H9 (cell line): Measurements from ENCODE around the gene SLC4A1. TPM values are rescaled to one million over a fixed set of nuclear protein-coding genes. Genes with fewer than 3 reads are reported as not detected.
A peak's percentile ranks its signal among the peaks of the same experiment; 100 is the strongest.

Experiments used
- DNase-seq: peaks from one replicate; pipeline ENCODE4 v3.0.0-alpha.2; 2017
- H2AFZ ChIP-seq: one replicate; pipeline ENCODE4 v1.6.1; 2013; ENCODE audit warnings: mild to moderate bottlenecking, low read length, control low read depth, moderate library complexity
- H2AK5ac ChIP-seq: 2 replicates; pipeline ENCODE4 v1.6.1; 2013; ENCODE audit warnings: low read length, control low read depth, mixed read lengths; ENCODE audit not compliant: insufficient read length
- H2BK120ac ChIP-seq: one replicate; pipeline ENCODE4 v1.6.1; 2013; ENCODE audit warnings: low read depth, mild to moderate bottlenecking, low read length, control low read depth, inconsistent platforms; ENCODE audit not compliant: poor library complexity, severe bottlenecking
- H2BK12ac ChIP-seq: 2 replicates; pipeline ENCODE4 v1.6.1; 2013; ENCODE audit warnings: low read length, control low read depth, mixed read lengths, low read depth; ENCODE audit not compliant: insufficient read length
- H2BK15ac ChIP-seq: 2 replicates; pipeline ENCODE4 v1.6.1; 2013; ENCODE audit warnings: low read depth, low read length, control low read depth
- H2BK20ac ChIP-seq: one replicate; pipeline ENCODE4 v1.6.1; 2013; ENCODE audit warnings: low read depth, mild to moderate bottlenecking, low read length, control low read depth, inconsistent platforms; ENCODE audit not compliant: poor library complexity, severe bottlenecking
- H2BK5ac ChIP-seq: 2 replicates; pipeline ENCODE4 v1.6.1; 2013; ENCODE audit warnings: low read length, control low read depth, mixed read lengths; ENCODE audit not compliant: insufficient read length
- H3K14ac ChIP-seq: 2 replicates; pipeline ENCODE4 v1.6.1; 2013; ENCODE audit warnings: low read length, control low read depth; ENCODE audit not compliant: insufficient read depth
- H3K18ac ChIP-seq: 2 replicates; pipeline ENCODE4 v1.6.1; 2013; ENCODE audit warnings: low read depth, mild to moderate bottlenecking, mixed read lengths, low read length, control low read depth; ENCODE audit not compliant: insufficient read length
- H3K23ac ChIP-seq: 2 replicates; pipeline ENCODE4 v1.6.1; 2013; ENCODE audit warnings: low read length, control low read depth, mixed read lengths, low read depth; ENCODE audit not compliant: insufficient read length
- H3K23me2 ChIP-seq: 2 replicates; pipeline ENCODE4 v1.6.1; 2013; ENCODE audit warnings: low read depth, mild to moderate bottlenecking, mixed read lengths, low read length, control low read depth; ENCODE audit not compliant: insufficient read length, poor library complexity, severe bottlenecking
- H3K27ac ChIP-seq: 2 replicates; pipeline ENCODE4 v1.5.1; 2013; ENCODE audit warnings: low read length, control low read depth, mixed read lengths, low read depth; ENCODE audit not compliant: insufficient read length
- H3K27me3 ChIP-seq: 2 replicates; pipeline ENCODE4 v1.6.1; 2013; ENCODE audit warnings: low read length, control low read depth, inconsistent platforms; ENCODE audit not compliant: insufficient read depth
- H3K4ac ChIP-seq: 2 replicates; pipeline ENCODE4 v1.6.1; 2013; ENCODE audit warnings: low read depth, mild to moderate bottlenecking, control low read depth, inconsistent platforms, low read length, moderate library complexity
- H3K4me1 ChIP-seq: 2 replicates; pipeline ENCODE4 v1.6.1; 2013; ENCODE audit warnings: low read length, control low read depth, inconsistent platforms; ENCODE audit not compliant: insufficient read depth
- H3K4me2 ChIP-seq: 2 replicates; pipeline ENCODE4 v1.6.1; 2013; ENCODE audit warnings: low read length, control low read depth, mixed read lengths; ENCODE audit not compliant: insufficient read length, insufficient read depth
- H3K56ac ChIP-seq: 2 replicates; pipeline ENCODE4 v1.6.1; 2013; ENCODE audit warnings: low read depth, mild to moderate bottlenecking, mixed read lengths, low read length, control low read depth; ENCODE audit not compliant: insufficient read length
- H3K79me1 ChIP-seq: 2 replicates; pipeline ENCODE4 v1.6.1; 2013; ENCODE audit warnings: low read depth, mild to moderate bottlenecking, moderate library complexity, low read length, control low read depth, inconsistent platforms; ENCODE audit not compliant: insufficient read depth, poor library complexity, severe bottlenecking
- H3K79me2 ChIP-seq: 2 replicates; pipeline ENCODE4 v1.6.1; 2013; ENCODE audit warnings: low read length, control low read depth, inconsistent platforms; ENCODE audit not compliant: insufficient read depth
- H3K9ac ChIP-seq: 2 replicates; pipeline ENCODE4 v1.6.1; 2013; ENCODE audit warnings: low read length, control low read depth, mixed read lengths; ENCODE audit not compliant: insufficient read length; ENCODE audit errors: extremely low read depth
- H3K9me3 ChIP-seq: one replicate; pipeline ENCODE4 v1.6.1; 2013; ENCODE audit warnings: low read depth, low read length, inconsistent platforms; ENCODE audit not compliant: control insufficient read depth
- H3T11ph ChIP-seq: one replicate; pipeline ENCODE4 v1.6.1; 2013; ENCODE audit warnings: mild to moderate bottlenecking, low read length, control low read depth, inconsistent platforms
- H4K20me1 ChIP-seq: one replicate; pipeline ENCODE4 v1.6.1; 2013; ENCODE audit not compliant: control insufficient read depth, insufficient read length, insufficient read depth
- H4K5ac ChIP-seq: 2 replicates; pipeline ENCODE4 v1.6.1; 2013; ENCODE audit warnings: low read depth, mild to moderate bottlenecking, mixed read lengths, low read length, control low read depth; ENCODE audit not compliant: insufficient read length
- H4K8ac ChIP-seq: replicated peaks from 2 replicates; pipeline ENCODE4 v1.6.1; 2013; ENCODE audit warnings: low read length, control low read depth, mixed read lengths, low read depth; ENCODE audit not compliant: insufficient read length
- H4K91ac ChIP-seq: 2 replicates; pipeline ENCODE4 v1.6.1; 2013; ENCODE audit warnings: low read depth, mild to moderate bottlenecking, moderate library complexity, mixed read lengths, low read length, control low read depth; ENCODE audit not compliant: insufficient read length
- H3K27ac Mint-ChIP-seq, 3 experiments: 2 replicates in 2 of 3; 3 replicates in 1 of 3; pipeline ENCODE4 v1.8.0; 2020 to 2021; ENCODE audit warnings: mixed read lengths in 3 of 3, mild to moderate bottlenecking in 1 of 3, moderate library complexity in 1 of 3
- H3K27me3 Mint-ChIP-seq: 2 replicates; pipeline ENCODE4 v1.8.0; 2021; ENCODE audit warnings: low read depth, mild to moderate bottlenecking, moderate library complexity, mixed read lengths
- H3K36me3 Mint-ChIP-seq, 3 experiments: 2 replicates in 2 of 3; 3 replicates in 1 of 3; pipeline ENCODE4 v1.8.0; 2020 to 2021; ENCODE audit warnings: low read depth in 3 of 3, mixed read lengths in 3 of 3; ENCODE audit not compliant: insufficient read depth in 1 of 3
- H3K4me1 Mint-ChIP-seq, 2 experiments: 2 replicates each; pipeline ENCODE4 v1.8.0; 2020; ENCODE audit warnings: mixed read lengths in 2 of 2
- H3K4me3 Mint-ChIP-seq, 2 experiments: 2 replicates in 1 of 2; 3 replicates in 1 of 2; pipeline ENCODE4 v1.8.0; 2020 to 2021; ENCODE audit warnings: mild to moderate bottlenecking in 2 of 2, mixed read lengths in 2 of 2, moderate library complexity in 1 of 2
- H3K9me3 Mint-ChIP-seq, 2 experiments: 2 replicates in 1 of 2; 3 replicates in 1 of 2; pipeline ENCODE4 v1.8.0; 2020; ENCODE audit warnings: mild to moderate bottlenecking in 2 of 2, mixed read lengths in 2 of 2, moderate library complexity in 1 of 2
- WGBS: extraction: QIAGEN DNeasy Blood & Tissue Kit; methylation state at CpG from one replicate; pipeline ENCODE4 v1.1.7; 2013; ENCODE audit warnings: missing lambda C conversion rate, low lambda C conversion rate, mixed read lengths; ENCODE audit not compliant: insufficient read length; ENCODE audit errors: extremely low coverage; 5-methylcytosine and 5-hydroxymethylcytosine counted together
- microRNA-seq: library from miRNA; unstranded; fragments of <30 nt; microRNA quantifications from one replicate; pipeline ENCODE4, GENCODE V29; 2020; ENCODE audit warnings: borderline microRNAs expressed
- total RNA-seq: library from RNA; stranded (reverse); gene quantifications from 2 replicates; pipeline ENCODE4 v1.2.1, GENCODE V29; 2021
- TF ChIP-seq, protein P1 (sequence below): fragments of 200-600 bp; sonication (generic); conservative IDR thresholded peaks from 3 replicates; pipeline ENCODE4 v1.8.0; 2021; ENCODE audit warnings: antibody characterized with exemption, mild to moderate bottlenecking

The SLC4A1 gene
- total RNA-seq, 1 experiment from 2014 or later, result not detected

DNA sequence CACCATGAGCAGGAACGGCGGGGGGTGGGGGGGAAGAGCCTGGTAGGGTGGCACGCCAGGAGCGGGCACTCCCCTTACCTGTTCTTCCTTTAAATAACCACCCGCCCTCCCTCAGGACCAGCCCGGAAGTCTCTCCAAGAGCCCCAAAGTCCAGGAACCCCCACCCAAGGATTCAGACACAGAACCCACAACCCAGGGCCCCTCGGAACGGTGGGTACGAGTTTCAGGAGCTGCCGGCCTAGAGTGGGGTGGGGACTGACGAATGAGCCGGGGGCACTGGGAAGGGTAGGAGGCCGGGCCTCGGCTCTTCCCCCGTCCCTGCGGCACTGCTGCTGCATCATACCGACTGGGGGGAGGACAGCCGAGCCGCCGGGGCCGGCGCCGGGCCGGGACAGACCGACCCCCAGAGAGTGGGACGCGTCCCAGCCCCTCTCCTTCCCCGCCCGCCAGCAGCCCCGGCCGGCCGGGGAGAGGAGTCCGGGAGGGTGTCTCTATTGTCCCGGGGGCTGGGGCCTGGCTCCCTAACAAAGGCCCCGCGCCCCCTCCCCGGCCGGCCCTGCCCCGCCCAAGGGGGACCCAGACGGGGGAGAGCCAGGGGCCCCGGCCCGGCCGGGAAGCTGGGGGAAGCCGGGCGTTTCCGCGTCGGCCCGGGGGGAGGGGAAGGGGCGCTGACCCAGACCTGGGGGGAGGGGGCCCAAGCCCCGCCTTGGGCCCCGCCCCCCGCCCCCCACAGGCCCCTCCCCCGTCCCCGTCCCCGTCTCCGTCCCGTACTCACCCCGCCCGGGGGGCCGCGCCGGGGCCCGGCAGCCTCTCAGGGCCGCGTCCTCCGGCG is 69.0 kb downstream of the SLC4A1 start:
- Histone ChIP-seq H3K23ac (no peak overlapping the region), H2BK5ac (no peak overlapping the region), H3K4me1 (0 out of 2 replicates have a peak, but pooled peaks cover 2% of the 10 kb centered on the region), H3T11ph (no peak overlapping the region), H3K4ac (no peak overlapping the region), H3K9ac (peak overlapping the region; percentile 54), H3K79me1 (no peaks in the 10 kb centered on the region), H2BK120ac (no peak overlapping the region), H3K4me2 (peak overlapping the region; percentile 47), H2AK5ac (no peak overlapping the region), H3K18ac (no peak overlapping the region), H3K27me3 (no peaks in the 10 kb centered on the region), H3K9me3 (no peaks in the 10 kb centered on the region), H3K79me2 (peaks cover 4% of the 10 kb centered on the region; the same call in 1 of the 2 replicates), H2BK15ac (no peak overlapping the region), H3K56ac (no peak overlapping the region), H2BK12ac (no peak overlapping the region), H4K20me1 (no peaks in the 10 kb centered on the region), H4K8ac (no peak overlapping the region), H3K23me2 (peaks cover 6% of the 10 kb centered on the region), H3K14ac (no peak overlapping the region), H4K5ac (no peak overlapping the region), H3K27ac (no peak overlapping the region), H2AFZ (no peak overlapping the region), H2BK20ac (no peak overlapping the region), H4K91ac (no peak overlapping the region)
- peak overlapping the region; percentile 77 to 81 for H3K4me3 Mint-ChIP-seq
- DNase-seq, result peak; percentile 80
- no CpG with 5 or more reads among the region's 68 CpGs for WGBS
- no peaks in the 10 kb centered on the region; the same call in 1 of the 2 replicates for H3K27me3 Mint-ChIP-seq
- H3K9me3 Mint-ChIP-seq, result no peaks in the 10 kb centered on the region
- TF ChIP-seq, protein P1, sequence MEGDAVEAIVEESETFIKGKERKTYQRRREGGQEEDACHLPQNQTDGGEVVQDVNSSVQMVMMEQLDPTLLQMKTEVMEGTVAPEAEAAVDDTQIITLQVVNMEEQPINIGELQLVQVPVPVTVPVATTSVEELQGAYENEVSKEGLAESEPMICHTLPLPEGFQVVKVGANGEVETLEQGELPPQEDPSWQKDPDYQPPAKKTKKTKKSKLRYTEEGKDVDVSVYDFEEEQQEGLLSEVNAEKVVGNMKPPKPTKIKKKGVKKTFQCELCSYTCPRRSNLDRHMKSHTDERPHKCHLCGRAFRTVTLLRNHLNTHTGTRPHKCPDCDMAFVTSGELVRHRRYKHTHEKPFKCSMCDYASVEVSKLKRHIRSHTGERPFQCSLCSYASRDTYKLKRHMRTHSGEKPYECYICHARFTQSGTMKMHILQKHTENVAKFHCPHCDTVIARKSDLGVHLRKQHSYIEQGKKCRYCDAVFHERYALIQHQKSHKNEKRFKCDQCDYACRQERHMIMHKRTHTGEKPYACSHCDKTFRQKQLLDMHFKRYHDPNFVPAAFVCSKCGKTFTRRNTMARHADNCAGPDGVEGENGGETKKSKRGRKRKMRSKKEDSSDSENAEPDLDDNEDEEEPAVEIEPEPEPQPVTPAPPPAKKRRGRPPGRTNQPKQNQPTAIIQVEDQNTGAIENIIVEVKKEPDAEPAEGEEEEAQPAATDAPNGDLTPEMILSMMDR, result no peak
- H3K27ac Mint-ChIP-seq, result peak overlapping the region in 1 of 3 experiments; percentile 49; a peak in 2 of 7 replicates
- H3K4me1 Mint-ChIP-seq, result peaks cover 27% of the 10 kb centered on the region in 2 experiments
- peaks cover 24 to 43% (median 42%) of the 10 kb centered on the region in 3 experiments; a peak in 6 of 7 replicates for H3K36me3 Mint-ChIP-seq

Small RNAs within 50 kb of the gene (microRNA-seq; reads per million reads assigned to microRNA genes)
- gene MIR6782, result not detected

Other genes with a start within 250 kb of the SLC4A1 start
- gene LSM12, start 201.5 kb downstream of the SLC4A1 start, total RNA-seq, result 128 TPM in 2 replicates
- gene G6PC3, start 197.4 kb downstream of the SLC4A1 start, total RNA-seq, result 105 and 109 TPM in 2 replicates
- gene HDAC5, start 144.5 kb downstream of the SLC4A1 start, total RNA-seq, result 39.5 and 41.3 TPM in 2 replicates
- gene HROB, start 126.2 kb downstream of the SLC4A1 start, total RNA-seq, result 23.3 and 24.1 TPM in 2 replicates
- gene ASB16, start 97.4 kb downstream of the SLC4A1 start, total RNA-seq, result 0.31 and 0.90 TPM in 2 replicates
- 20.6 and 22.9 TPM in 2 replicates for gene TMUB2, start 81.2 kb downstream of the SLC4A1 start, total RNA-seq
- gene ATXN7L3, start 68.3 kb downstream of the SLC4A1 start, total RNA-seq, result 125 and 134 TPM in 2 replicates
- 151 and 164 TPM in 2 replicates for gene UBTF, start 48.5 kb downstream of the SLC4A1 start, total RNA-seq
- gene RUNDC3A, start 40.5 kb upstream of the SLC4A1 start, total RNA-seq, result 2.2 and 3.8 TPM in 2 replicates
- gene SLC25A39, start 56.7 kb upstream of the SLC4A1 start, total RNA-seq, result 227 and 235 TPM in 2 replicates
- gene GRN, start 77.2 kb upstream of the SLC4A1 start, total RNA-seq, result 127 and 130 TPM in 2 replicates
- 27.3 and 27.5 TPM in 2 replicates for gene FAM171A2, start 95.7 kb upstream of the SLC4A1 start, total RNA-seq
- 8.3 and 10.1 TPM in 2 replicates for gene ITGA2B, start 121.5 kb upstream of the SLC4A1 start, total RNA-seq
- 49.1 and 51.5 TPM in 2 replicates for gene GPATCH8, start 235.3 kb upstream of the SLC4A1 start, total RNA-seq